ENCODE results near the gene SYNJ2. TPM values are rescaled to one million over a fixed set of nuclear protein-coding genes. Genes with fewer than 3 reads are reported as not detected.

Gene SYNJ2
- polyA plus RNA-seq, 1 donor from 2014 or later: 13.7 TPM

- Mint-ChIP-seq H3K4me1 (peaks cover 10 to 20% (median 17%) of the 10 kb centered on the region in 3 donors), H3K27me3 (no peaks in the 10 kb centered on the region), H3K36me3 (peaks cover 1% of the 10 kb centered on the region), H3K27ac (no peak overlapping the region), H3K9me3 (no peaks in the 10 kb centered on the region), H3K4me3 (no peak overlapping the region)
Observed at GRCh38 chr6:158018041-158018771, 36.5 kb downstream of the SYNJ2 start.

- H3K9me3 Mint-ChIP-seq: no peaks in the 10 kb centered on the region
- no peak overlapping the region for H3K27ac Mint-ChIP-seq
- no peaks in the 10 kb centered on the region for H3K27me3 Mint-ChIP-seq
- H3K36me3 Mint-ChIP-seq: peaks cover 1% of the 10 kb centered on the region
- no peak overlapping the region for H3K4me3 Mint-ChIP-seq
- peaks cover 10 to 13% (median 11%) of the 10 kb centered on the region in 3 donors for H3K4me1 Mint-ChIP-seq
Observed at GRCh38 chr6:158018851-158019361, 37.2 kb downstream of the SYNJ2 start.

GRCh38 chr6:158019416-158019815, 37.8 kb downstream of the SYNJ2 start:
- H3K4me1 Mint-ChIP-seq: peaks cover 7 to 9% (median 8%) of the 10 kb centered on the region in 3 donors

GRCh38 chr6:158020272-158020711, 38.6 kb downstream of the SYNJ2 start:
- H3K4me1 Mint-ChIP-seq: peaks cover 0 to 3% (median 2%) of the 10 kb centered on the region in 3 donors
- no peak overlapping the region for H3K4me3 Mint-ChIP-seq
- H3K27me3 Mint-ChIP-seq: no peaks in the 10 kb centered on the region
- H3K36me3 Mint-ChIP-seq: peaks cover 1% of the 10 kb centered on the region
- no peaks in the 10 kb centered on the region for H3K9me3 Mint-ChIP-seq
- H3K27ac Mint-ChIP-seq: peak overlapping the region in 2 of 3 donors; percentile 44 to 67

More at GRCh38 chr6:158019416-158019815, 37.8 kb downstream of the SYNJ2 start:
- Mint-ChIP-seq H3K27me3 (no peaks in the 10 kb centered on the region), H3K4me3 (no peak overlapping the region), H3K27ac (no peak overlapping the region), H3K36me3 (peaks cover 1% of the 10 kb centered on the region), H3K9me3 (no peaks in the 10 kb centered on the region)

- Mint-ChIP-seq H3K4me3 (no peak overlapping the region), H3K36me3 (peaks cover 1% of the 10 kb centered on the region), H3K4me1 (peaks cover 1 to 3% (median 2%) of the 10 kb centered on the region in 3 donors), H3K27me3 (no peaks in the 10 kb centered on the region), H3K27ac (no peak overlapping the region), H3K9me3 (no peaks in the 10 kb centered on the region)
Observed at GRCh38 chr6:158020811-158021210, 39.1 kb downstream of the SYNJ2 start.

GRCh38 chr6:158021376-158021775, 39.7 kb downstream of the SYNJ2 start:
- no peaks in the 10 kb centered on the region for H3K9me3 Mint-ChIP-seq
- peak overlapping the region in 1 of 3 donors; percentile 31 for H3K27ac Mint-ChIP-seq
- H3K4me3 Mint-ChIP-seq: no peak overlapping the region
- H3K4me1 Mint-ChIP-seq: peaks cover 5 to 8% (median 7%) of the 10 kb centered on the region in 3 donors
- no peaks in the 10 kb centered on the region for H3K27me3 Mint-ChIP-seq
- H3K36me3 Mint-ChIP-seq: peaks cover 1% of the 10 kb centered on the region

GRCh38 chr6:158021814-158022748, 40.4 kb downstream of the SYNJ2 start:
- Mint-ChIP-seq H3K27me3 (no peaks in the 10 kb centered on the region), H3K27ac (peak overlapping the region in 1 of 3 donors; percentile 31), H3K36me3 (peaks cover 1% of the 10 kb centered on the region), H3K4me3 (no peak overlapping the region), H3K9me3 (no peaks in the 10 kb centered on the region), H3K4me1 (peaks cover 11 to 14% (median 14%) of the 10 kb centered on the region in 3 donors)

GRCh38 chr6:158022749-158023596, 41.3 kb downstream of the SYNJ2 start:
- Mint-ChIP-seq H3K36me3 (peaks cover 1% of the 10 kb centered on the region), H3K9me3 (no peaks in the 10 kb centered on the region), H3K4me1 (peaks cover 12 to 16% (median 16%) of the 10 kb centered on the region in 3 donors), H3K27ac (peak overlapping the region in 2 of 3 donors; percentile 19 to 48), H3K27me3 (no peaks in the 10 kb centered on the region), H3K4me3 (no peak overlapping the region)

- Mint-ChIP-seq H3K9me3 (no peaks in the 10 kb centered on the region), H3K27ac (peak overlapping the region in 2 of 3 donors; percentile 19 to 48), H3K36me3 (peaks cover 1% of the 10 kb centered on the region), H3K27me3 (no peaks in the 10 kb centered on the region), H3K4me1 (peaks cover 12 to 16% (median 16%) of the 10 kb centered on the region in 3 donors), H3K4me3 (no peak overlapping the region)
Observed at GRCh38 chr6:158023597-158023939, 41.9 kb downstream of the SYNJ2 start.

- Mint-ChIP-seq H3K4me1 (peaks cover 12 to 18% (median 16%) of the 10 kb centered on the region in 3 donors), H3K36me3 (peaks cover 1% of the 10 kb centered on the region), H3K27me3 (no peaks in the 10 kb centered on the region), H3K27ac (peak overlapping the region in 1 of 3 donors; percentile 80), H3K9me3 (no peaks in the 10 kb centered on the region), H3K4me3 (no peak overlapping the region)
Observed at GRCh38 chr6:158024566-158025297, 43.1 kb downstream of the SYNJ2 start.

GRCh38 chr6:158026054-158026900, 44.6 kb downstream of the SYNJ2 start:
- peak overlapping the region; percentile 83 to 93 (median 89) for H3K27ac Mint-ChIP-seq
- peaks cover 20 to 26% (median 22%) of the 10 kb centered on the region in 3 donors for H3K4me1 Mint-ChIP-seq
- no peaks in the 10 kb centered on the region for H3K9me3 Mint-ChIP-seq
- H3K36me3 Mint-ChIP-seq: no peaks in the 10 kb centered on the region
- H3K4me3 Mint-ChIP-seq: peak overlapping the region; percentile 38 to 85 (median 76)
- H3K27me3 Mint-ChIP-seq: no peaks in the 10 kb centered on the region

GRCh38 chr6:158026901-158027589, 45.4 kb downstream of the SYNJ2 start:
- Mint-ChIP-seq H3K27ac (peak overlapping the region; percentile 83 to 93 (median 89)), H3K9me3 (no peaks in the 10 kb centered on the region), H3K36me3 (no peaks in the 10 kb centered on the region), H3K4me1 (peaks cover 27 to 32% (median 29%) of the 10 kb centered on the region in 3 donors), H3K4me3 (peak overlapping the region; percentile 38 to 85 (median 76)), H3K27me3 (no peaks in the 10 kb centered on the region)

All from IgD-negative memory B cell (primary cell).